Suprapubic skin (tissue), 4 donors: Measurements from ENCODE around the gene DUOX1.

Experiments
- CTCF ChIP-seq, 2 donors: fragments of 200-600 bp in 1 of 2; fragments of 450-650 bp in 1 of 2; sonication (generic) in 1 of 2; IDR thresholded peaks; one replicate each; pipeline ENCODE4 v1.5.1; 2016 to 2019; ENCODE audit warnings: antibody characterized with exemption in 2 of 2, mild to moderate bottlenecking in 1 of 2, moderate library complexity in 1 of 2
- EP300 ChIP-seq: sonication (generic); formaldehyde crosslinking; IDR thresholded peaks from one replicate; pipeline ENCODE4 v1.6.1; 2017; ENCODE audit warnings: antibody characterized with exemption
- POLR2A ChIP-seq, 2 donors: fragments of 450-650 bp; IDR thresholded peaks; one replicate each; pipeline ENCODE4 v1.6.1; 2017; ENCODE audit warnings: antibody characterized with exemption in 2 of 2, mild to moderate bottlenecking in 2 of 2, moderate library complexity in 2 of 2
- POLR2AphosphoS5 ChIP-seq, 3 donors: sonication (generic); formaldehyde crosslinking; IDR thresholded peaks; one replicate each; pipeline ENCODE4 v1.6.1; 2017; ENCODE audit warnings: antibody characterized with exemption in 3 of 3

GRCh38 chr15:45091576-45091975 is 38.2 kb upstream of the DUOX1 start:
- no peak for TF ChIP-seq CTCF (IDR thresholded peaks at IDR 0.05)
- no peak for TF ChIP-seq POLR2A (IDR thresholded peaks at IDR 0.05)
- TF ChIP-seq POLR2AphosphoS5 (IDR thresholded peaks at IDR 0.05) = no peak
- no peak for TF ChIP-seq EP300
